GM13976 (cell line): ENCODE measurements around the gene PARP3.

Source experiments
- DNase-seq: peaks from one replicate; pipeline ENCODE4 v3.0.0; 2012; ENCODE audit warnings: low spot score
- in situ Hi-C: fragments of 300-500 bp; cut with MboI; formaldehyde crosslinking; loops from one replicate; pipeline ENCODE4 v1.12.0; 2022; ENCODE audit warnings: low sequenced_read_pairs, mixed read lengths, inconsistent platforms; ENCODE audit not compliant: unreplicated experiment
- TF ChIP-seq, protein P1 (sequence below): IDR thresholded peaks from 2 replicates; pipeline ENCODE4 v1.5.1; 2012; ENCODE audit warnings: borderline replicate concordance, mild to moderate bottlenecking; ENCODE audit not compliant: insufficient read depth; ENCODE audit errors: extremely low read depth, missing control alignments, control extremely low read depth

Gene PARP3

GRCh38 chr3:51945926-51946705, 4.0 kb downstream of the PARP3 start:
- in situ Hi-C loops, result no loop called here
- TF ChIP-seq, protein P1, sequence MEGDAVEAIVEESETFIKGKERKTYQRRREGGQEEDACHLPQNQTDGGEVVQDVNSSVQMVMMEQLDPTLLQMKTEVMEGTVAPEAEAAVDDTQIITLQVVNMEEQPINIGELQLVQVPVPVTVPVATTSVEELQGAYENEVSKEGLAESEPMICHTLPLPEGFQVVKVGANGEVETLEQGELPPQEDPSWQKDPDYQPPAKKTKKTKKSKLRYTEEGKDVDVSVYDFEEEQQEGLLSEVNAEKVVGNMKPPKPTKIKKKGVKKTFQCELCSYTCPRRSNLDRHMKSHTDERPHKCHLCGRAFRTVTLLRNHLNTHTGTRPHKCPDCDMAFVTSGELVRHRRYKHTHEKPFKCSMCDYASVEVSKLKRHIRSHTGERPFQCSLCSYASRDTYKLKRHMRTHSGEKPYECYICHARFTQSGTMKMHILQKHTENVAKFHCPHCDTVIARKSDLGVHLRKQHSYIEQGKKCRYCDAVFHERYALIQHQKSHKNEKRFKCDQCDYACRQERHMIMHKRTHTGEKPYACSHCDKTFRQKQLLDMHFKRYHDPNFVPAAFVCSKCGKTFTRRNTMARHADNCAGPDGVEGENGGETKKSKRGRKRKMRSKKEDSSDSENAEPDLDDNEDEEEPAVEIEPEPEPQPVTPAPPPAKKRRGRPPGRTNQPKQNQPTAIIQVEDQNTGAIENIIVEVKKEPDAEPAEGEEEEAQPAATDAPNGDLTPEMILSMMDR, result no peak
- no peak for DNase-seq

DNA sequence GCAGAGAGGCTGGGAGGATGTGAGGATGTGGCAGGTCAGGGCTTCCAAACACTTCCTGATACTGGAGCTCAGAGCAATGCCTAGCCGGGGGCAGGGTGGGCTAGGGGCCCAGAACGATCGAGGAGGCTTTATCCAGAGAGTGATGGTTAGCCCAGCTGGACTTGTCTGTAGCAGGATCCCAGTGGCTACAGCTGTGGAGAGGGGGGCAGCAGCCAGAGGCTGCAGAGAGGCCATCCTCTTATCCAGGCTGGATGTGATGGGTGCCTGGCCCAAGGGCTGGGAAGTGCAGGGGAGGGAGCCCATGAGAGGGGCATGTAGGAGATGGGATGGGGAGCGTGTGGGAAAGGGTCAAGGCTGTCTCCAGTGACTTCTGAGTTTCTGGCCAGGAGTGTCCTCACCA, 4.6 kb downstream of the PARP3 start:
- DNase-seq, result no peak
- in situ Hi-C loops, result no loop called here
- TF ChIP-seq, protein P1, result no peak

DNA sequence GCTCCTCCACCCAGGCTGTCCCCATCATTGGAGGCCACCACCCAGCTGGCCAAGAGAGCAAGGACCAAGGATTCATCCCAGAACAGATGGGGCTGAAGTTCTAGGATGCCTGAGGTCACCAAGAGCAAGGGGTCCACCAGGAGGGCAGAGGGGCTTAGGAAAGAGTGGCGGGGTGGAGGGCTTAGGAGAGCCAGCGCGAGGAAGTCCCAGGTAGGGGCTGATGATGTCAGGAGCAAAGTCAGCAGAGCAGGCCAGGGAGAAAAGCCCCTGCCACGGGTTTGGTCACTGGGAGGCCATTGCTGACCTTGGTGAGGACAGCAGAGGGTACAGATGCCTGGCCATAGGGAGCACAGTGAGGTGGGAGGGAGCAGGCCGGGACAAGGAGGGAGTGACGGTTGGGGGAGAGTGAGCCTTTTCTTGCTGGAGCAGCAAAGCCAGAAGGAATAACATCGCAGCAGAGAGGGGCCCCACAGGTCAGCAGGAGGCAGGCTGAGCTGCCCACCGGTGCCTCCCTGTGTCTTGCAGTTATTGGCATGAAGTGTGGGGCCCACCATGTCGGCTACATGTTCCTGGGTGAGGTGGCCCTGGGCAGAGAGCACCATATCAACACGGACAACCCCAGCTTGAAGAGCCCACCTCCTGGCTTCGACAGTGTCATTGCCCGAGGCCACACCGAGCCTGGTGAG, 5.2 kb downstream of the PARP3 start:
- in situ Hi-C loops, result no loop called here
- TF ChIP-seq, protein P1, result no peak
- DNase-seq, result no peak

GRCh38 chr3:51948016-51948580, 5.9 kb downstream of the PARP3 start:
- TF ChIP-seq, protein P1, result no peak
- no peak for DNase-seq
- in situ Hi-C loops, result no loop called here

- no peak for DNase-seq
- in situ Hi-C loops, result no loop called here
- TF ChIP-seq, protein P1, result no peak
Observed at GRCh38 chr3:51949121-51949520, 7.0 kb downstream of the PARP3 start.

- TF ChIP-seq, protein P1, result no peak
- no peak for DNase-seq
- in situ Hi-C loops, result no loop called here
Observed at GRCh38 chr3:51950899-51951298, 8.7 kb downstream of the PARP3 start.
